ENCODE data around the gene RNU11. TPM values are rescaled to one million over a fixed set of nuclear protein-coding genes. Genes with fewer than 3 reads are reported as not detected.
"Not testable (repeated sequence)": the region's sequence is repeated elsewhere in the genome, so short reads cannot be mapped to it uniquely, and the experiment has no call there.

Gene RNU11
- total RNA-seq, 1 donor: not detected

DNA sequence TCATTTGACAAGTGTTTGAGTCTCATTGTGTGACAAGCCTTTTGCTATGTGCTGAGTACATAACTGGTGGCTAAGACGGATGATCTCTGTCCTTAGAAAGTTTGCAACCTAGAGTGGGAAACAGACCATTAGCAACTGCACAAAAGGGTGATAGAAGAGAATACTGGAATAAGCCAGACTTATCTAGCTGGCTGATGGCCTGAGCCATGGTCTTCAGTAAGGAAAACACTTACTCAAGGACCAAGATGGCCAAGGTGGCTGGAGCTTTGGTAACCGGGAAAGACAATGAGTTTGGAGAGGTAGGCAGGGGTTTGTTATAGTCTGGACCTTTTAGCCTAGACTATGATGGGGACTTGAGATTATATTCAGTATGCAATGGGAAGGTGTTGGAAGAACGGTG is 3.9 kb upstream of the RNU11 start:
- Histone ChIP-seq H3K4me2 (ENCODE audit: insufficient read depth, low read length) (peak overlapping the region; percentile 94), H3K27me3 (ENCODE audit: insufficient read depth, low read length) (no peaks in the 10 kb centered on the region), H3K9me3 (ENCODE audit: low read depth, low read length) (no peaks in the 10 kb centered on the region), H3K4me1 (ENCODE audit: insufficient read depth, low read length) (peaks cover 29% of the 10 kb centered on the region), H4K20me1 (ENCODE audit: insufficient read depth, low read length) (no peaks in the 10 kb centered on the region), H3K4me3 (ENCODE audit: insufficient read depth, low read length) (no peak overlapping the region), H3K36me3 (ENCODE audit: insufficient read depth, low read length) (no peaks in the 10 kb centered on the region), H2AFZ (ENCODE audit: low read length) (peak overlapping the region; percentile 63), H3K27ac (ENCODE audit: low read depth, low read length) (peak overlapping the region; percentile 92), H3K79me2 (ENCODE audit: insufficient read depth, low read length) (peaks cover 28% of the 10 kb centered on the region)
- DNase-seq (ENCODE audit: insufficient read length, low spot score, missing footprints): no peak
- TF ChIP-seq, protein P1, sequence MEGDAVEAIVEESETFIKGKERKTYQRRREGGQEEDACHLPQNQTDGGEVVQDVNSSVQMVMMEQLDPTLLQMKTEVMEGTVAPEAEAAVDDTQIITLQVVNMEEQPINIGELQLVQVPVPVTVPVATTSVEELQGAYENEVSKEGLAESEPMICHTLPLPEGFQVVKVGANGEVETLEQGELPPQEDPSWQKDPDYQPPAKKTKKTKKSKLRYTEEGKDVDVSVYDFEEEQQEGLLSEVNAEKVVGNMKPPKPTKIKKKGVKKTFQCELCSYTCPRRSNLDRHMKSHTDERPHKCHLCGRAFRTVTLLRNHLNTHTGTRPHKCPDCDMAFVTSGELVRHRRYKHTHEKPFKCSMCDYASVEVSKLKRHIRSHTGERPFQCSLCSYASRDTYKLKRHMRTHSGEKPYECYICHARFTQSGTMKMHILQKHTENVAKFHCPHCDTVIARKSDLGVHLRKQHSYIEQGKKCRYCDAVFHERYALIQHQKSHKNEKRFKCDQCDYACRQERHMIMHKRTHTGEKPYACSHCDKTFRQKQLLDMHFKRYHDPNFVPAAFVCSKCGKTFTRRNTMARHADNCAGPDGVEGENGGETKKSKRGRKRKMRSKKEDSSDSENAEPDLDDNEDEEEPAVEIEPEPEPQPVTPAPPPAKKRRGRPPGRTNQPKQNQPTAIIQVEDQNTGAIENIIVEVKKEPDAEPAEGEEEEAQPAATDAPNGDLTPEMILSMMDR (IDR thresholded peaks at IDR 0.05; ENCODE audit: extremely low read depth, low read depth, low read length): no peak

DNA sequence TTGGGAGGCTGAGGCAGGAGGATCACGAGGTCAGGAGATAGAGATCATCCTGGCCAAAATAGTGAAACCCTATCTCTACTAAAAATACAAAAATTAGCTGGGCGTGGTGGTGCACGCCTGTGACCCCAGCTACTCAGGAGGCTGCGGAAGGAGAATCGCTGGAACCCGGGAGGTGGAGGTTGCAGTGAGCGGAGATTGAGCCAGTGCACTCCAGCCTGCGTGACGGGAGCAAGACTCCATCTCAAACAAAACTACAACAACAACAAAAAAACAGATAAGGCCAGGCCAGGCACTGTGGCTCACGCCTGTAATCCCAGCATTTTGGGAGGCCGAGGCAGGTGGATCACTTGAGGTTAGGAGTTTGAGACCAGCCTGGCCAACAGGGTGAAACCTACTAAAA is 3.0 kb upstream of the RNU11 start:
- not testable (repeated sequence) for H3K27me3 ChIP-seq (ENCODE audit: insufficient read depth, low read length); H4K20me1 ChIP-seq (ENCODE audit: insufficient read depth, low read length); H3K4me2 ChIP-seq (ENCODE audit: insufficient read depth, low read length); H3K9me3 ChIP-seq (ENCODE audit: low read depth, low read length); H3K27ac ChIP-seq (ENCODE audit: low read depth, low read length); H3K36me3 ChIP-seq (ENCODE audit: insufficient read depth, low read length); H3K4me3 ChIP-seq (ENCODE audit: insufficient read depth, low read length); H2AFZ ChIP-seq (ENCODE audit: low read length); DNase-seq (ENCODE audit: insufficient read length, low spot score, missing footprints)
- Histone ChIP-seq H3K4me1 (ENCODE audit: insufficient read depth, low read length) (peaks cover 29% of the 10 kb centered on the region), H3K79me2 (ENCODE audit: insufficient read depth, low read length) (peaks cover 19% of the 10 kb centered on the region)

DNA sequence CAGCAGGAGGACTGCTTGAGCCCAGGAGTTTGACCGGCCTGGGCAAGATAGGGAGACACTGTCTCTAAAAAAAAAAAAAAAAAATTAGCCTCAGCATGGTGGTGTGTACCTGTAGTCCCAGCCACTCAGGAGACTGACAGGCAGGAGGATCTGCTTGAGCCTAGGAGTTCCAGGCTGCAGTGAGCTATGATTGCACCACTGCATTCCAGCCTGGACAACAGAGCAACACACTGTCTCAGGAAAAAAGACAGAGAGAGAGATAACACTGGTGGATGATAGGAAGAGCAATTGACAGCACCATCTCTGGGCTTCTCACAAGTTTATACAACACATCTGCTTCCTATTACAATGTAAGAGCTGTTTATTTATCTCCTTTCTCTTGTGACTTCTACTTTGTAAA is 2.4 kb upstream of the RNU11 start:
- H3K36me3 ChIP-seq (ENCODE audit: insufficient read depth, low read length): no peaks in the 10 kb centered on the region
- H3K4me3 ChIP-seq (ENCODE audit: insufficient read depth, low read length): no peak overlapping the region
- H4K20me1 ChIP-seq (ENCODE audit: insufficient read depth, low read length): no peaks in the 10 kb centered on the region
- H3K9me3 ChIP-seq (ENCODE audit: low read depth, low read length): no peaks in the 10 kb centered on the region
- DNase-seq (ENCODE audit: insufficient read length, low spot score, missing footprints): no peak
- H2AFZ ChIP-seq (ENCODE audit: low read length): peak overlapping the region; percentile 29
- TF ChIP-seq, protein P1 (IDR thresholded peaks at IDR 0.05; ENCODE audit: extremely low read depth, low read depth, low read length): no peak
- H3K79me2 ChIP-seq (ENCODE audit: insufficient read depth, low read length): peaks cover 13% of the 10 kb centered on the region
- H3K27me3 ChIP-seq (ENCODE audit: insufficient read depth, low read length): no peaks in the 10 kb centered on the region
- no peak overlapping the region for H3K4me2 ChIP-seq (ENCODE audit: insufficient read depth, low read length)
- H3K27ac ChIP-seq (ENCODE audit: low read depth, low read length): no peak overlapping the region
- peaks cover 29% of the 10 kb centered on the region for H3K4me1 ChIP-seq (ENCODE audit: insufficient read depth, low read length)

GRCh38 chr1:28648008-28648473 is 359 bp upstream of the RNU11 start:
- Histone ChIP-seq H3K4me3 (ENCODE audit: insufficient read depth, low read length) (peak overlapping the region; percentile 65), H4K20me1 (ENCODE audit: insufficient read depth, low read length) (no peaks in the 10 kb centered on the region), H3K79me2 (ENCODE audit: insufficient read depth, low read length) (no peaks in the 10 kb centered on the region), H2AFZ (ENCODE audit: low read length) (peak overlapping the region; percentile 86), H3K4me1 (ENCODE audit: insufficient read depth, low read length) (peaks cover 18% of the 10 kb centered on the region), H3K36me3 (ENCODE audit: insufficient read depth, low read length) (no peaks in the 10 kb centered on the region), H3K4me2 (ENCODE audit: insufficient read depth, low read length) (peak overlapping the region; percentile 95), H3K9me3 (ENCODE audit: low read depth, low read length) (no peaks in the 10 kb centered on the region), H3K27ac (ENCODE audit: low read depth, low read length) (peak overlapping the region; percentile 99), H3K27me3 (ENCODE audit: insufficient read depth, low read length) (no peaks in the 10 kb centered on the region)
- TF ChIP-seq, protein P1 (IDR thresholded peaks at IDR 0.05; ENCODE audit: extremely low read depth, low read depth, low read length): no peak
- peak; percentile 95 for DNase-seq (ENCODE audit: insufficient read length, low spot score, missing footprints)

GRCh38 chr1:28653063-28653462 is 4.7 kb downstream of the RNU11 start:
- not testable (repeated sequence) for H4K20me1 ChIP-seq (ENCODE audit: insufficient read depth, low read length); H3K4me2 ChIP-seq (ENCODE audit: insufficient read depth, low read length); H3K4me1 ChIP-seq (ENCODE audit: insufficient read depth, low read length); H3K27ac ChIP-seq (ENCODE audit: low read depth, low read length); H3K27me3 ChIP-seq (ENCODE audit: insufficient read depth, low read length); H3K4me3 ChIP-seq (ENCODE audit: insufficient read depth, low read length); H3K79me2 ChIP-seq (ENCODE audit: insufficient read depth, low read length); H3K36me3 ChIP-seq (ENCODE audit: insufficient read depth, low read length); DNase-seq (ENCODE audit: insufficient read length, low spot score, missing footprints); H3K9me3 ChIP-seq (ENCODE audit: low read depth, low read length); H2AFZ ChIP-seq (ENCODE audit: low read length)
